ENCODE data around the gene EZR. TPM values are rescaled to one million over a fixed set of nuclear protein-coding genes. Genes with fewer than 3 reads are reported as not detected.

The EZR gene
- total and polyA plus RNA-seq, 2 of the 13 experiments (the other 11 are each of a cell fraction or from before 2014, with no cell fraction given) = 34.7 to 60.3 TPM

DNA sequence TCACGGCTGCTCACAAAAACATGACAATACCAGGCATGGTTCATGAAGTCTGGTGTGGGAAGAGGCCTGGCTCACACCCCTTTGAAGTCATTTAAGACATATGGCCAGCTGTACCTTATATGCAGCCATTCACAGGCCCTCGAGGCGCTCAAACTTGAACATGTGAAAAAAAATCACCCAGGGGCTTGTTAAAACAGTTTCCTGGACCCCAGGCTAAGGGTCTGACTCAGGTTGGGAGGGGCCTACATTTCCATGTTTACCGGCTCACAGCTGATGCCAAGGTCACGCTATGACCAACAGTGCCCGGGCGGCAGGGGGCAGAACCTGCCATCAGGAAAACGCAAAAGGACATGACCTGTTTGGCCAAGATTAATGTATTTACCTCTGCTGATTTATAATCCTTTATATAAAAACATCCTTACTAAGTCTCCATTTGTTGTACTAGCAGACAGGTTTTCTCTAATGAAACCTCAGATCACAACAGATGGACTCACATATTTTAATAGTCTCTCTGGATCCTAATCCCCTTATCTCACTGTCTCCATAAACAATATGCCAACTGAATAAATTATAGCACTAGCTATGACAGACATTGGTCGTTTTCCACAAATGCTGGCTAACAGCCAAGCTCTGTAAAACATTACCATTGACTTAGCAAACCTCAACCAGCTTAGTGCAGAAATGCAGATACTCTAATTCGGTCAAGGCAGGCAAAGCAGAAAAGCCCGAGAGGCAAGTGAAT is 19.9 kb downstream of the EZR start (continued):
- TF ChIP-seq FOXJ3 (CRISPR knock-in tag; IDR thresholded peaks at IDR 0.05; ENCODE audit: borderline replicate concordance) (no peak), ZNF766 (CRISPR knock-in tag; IDR thresholded peaks at IDR 0.05; ENCODE audit: borderline replicate concordance) (no peak), RXRB (CRISPR knock-in tag; IDR thresholded peaks at IDR 0.05; ENCODE audit: borderline replicate concordance) (peak; percentile 55; the same call in 1 of the 2 replicates), XBP1 (CRISPR knock-in tag; IDR thresholded peaks at IDR 0.05) (no peak), ZFP36 (IDR thresholded peaks at IDR 0.05; ENCODE audit: borderline replicate concordance, low read depth, low read length, partially characterized antibody) (no peak), ZNF749 (CRISPR knock-in tag; IDR thresholded peaks at IDR 0.05; ENCODE audit: borderline replicate concordance) (no peak), NRL (CRISPR knock-in tag; IDR thresholded peaks at IDR 0.05; ENCODE audit: borderline replicate concordance) (no peak), WIZ (CRISPR knock-in tag; IDR thresholded peaks at IDR 0.05) (no peak), ZNF782 (CRISPR knock-in tag; IDR thresholded peaks at IDR 0.05; ENCODE audit: borderline replicate concordance) (no peak), HMG20B (CRISPR knock-in tag; conservative IDR thresholded peaks at IDR 0.05) (no peak), FOXA1 (IDR thresholded peaks at IDR 0.05) (no peak), FOXA1 (CRISPR knock-in tag; IDR thresholded peaks at IDR 0.05) (peak; percentile 93), ZNF562 (CRISPR knock-in tag; IDR thresholded peaks at IDR 0.05; ENCODE audit: borderline replicate concordance) (no peak), ZNF563 (CRISPR knock-in tag; IDR thresholded peaks at IDR 0.05) (no peak), ZKSCAN1 (IDR thresholded peaks at IDR 0.05; ENCODE audit: low read length) (no peak), PRMT3 (CRISPR knock-in tag; IDR thresholded peaks at IDR 0.05; ENCODE audit: borderline replicate concordance, low read depth) (no peak), HMGA1 (CRISPR knock-in tag; conservative IDR thresholded peaks at IDR 0.05) (no peak), HOXA9 (CRISPR knock-in tag; IDR thresholded peaks at IDR 0.05; ENCODE audit: borderline replicate concordance) (no peak)
- TF ChIP-seq, protein P1, sequence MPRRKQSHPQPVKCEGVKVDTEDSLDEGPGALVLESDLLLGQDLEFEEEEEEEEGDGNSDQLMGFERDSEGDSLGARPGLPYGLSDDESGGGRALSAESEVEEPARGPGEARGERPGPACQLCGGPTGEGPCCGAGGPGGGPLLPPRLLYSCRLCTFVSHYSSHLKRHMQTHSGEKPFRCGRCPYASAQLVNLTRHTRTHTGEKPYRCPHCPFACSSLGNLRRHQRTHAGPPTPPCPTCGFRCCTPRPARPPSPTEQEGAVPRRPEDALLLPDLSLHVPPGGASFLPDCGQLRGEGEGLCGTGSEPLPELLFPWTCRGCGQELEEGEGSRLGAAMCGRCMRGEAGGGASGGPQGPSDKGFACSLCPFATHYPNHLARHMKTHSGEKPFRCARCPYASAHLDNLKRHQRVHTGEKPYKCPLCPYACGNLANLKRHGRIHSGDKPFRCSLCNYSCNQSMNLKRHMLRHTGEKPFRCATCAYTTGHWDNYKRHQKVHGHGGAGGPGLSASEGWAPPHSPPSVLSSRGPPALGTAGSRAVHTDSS (CRISPR knock-in tag; conservative IDR thresholded peaks at IDR 0.05) = no peak
- TF ChIP-seq, protein P2, sequence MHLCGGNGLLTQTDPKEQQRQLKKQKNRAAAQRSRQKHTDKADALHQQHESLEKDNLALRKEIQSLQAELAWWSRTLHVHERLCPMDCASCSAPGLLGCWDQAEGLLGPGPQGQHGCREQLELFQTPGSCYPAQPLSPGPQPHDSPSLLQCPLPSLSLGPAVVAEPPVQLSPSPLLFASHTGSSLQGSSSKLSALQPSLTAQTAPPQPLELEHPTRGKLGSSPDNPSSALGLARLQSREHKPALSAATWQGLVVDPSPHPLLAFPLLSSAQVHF (CRISPR knock-in tag; IDR thresholded peaks at IDR 0.05) = no peak
- TF ChIP-seq, protein P3, sequence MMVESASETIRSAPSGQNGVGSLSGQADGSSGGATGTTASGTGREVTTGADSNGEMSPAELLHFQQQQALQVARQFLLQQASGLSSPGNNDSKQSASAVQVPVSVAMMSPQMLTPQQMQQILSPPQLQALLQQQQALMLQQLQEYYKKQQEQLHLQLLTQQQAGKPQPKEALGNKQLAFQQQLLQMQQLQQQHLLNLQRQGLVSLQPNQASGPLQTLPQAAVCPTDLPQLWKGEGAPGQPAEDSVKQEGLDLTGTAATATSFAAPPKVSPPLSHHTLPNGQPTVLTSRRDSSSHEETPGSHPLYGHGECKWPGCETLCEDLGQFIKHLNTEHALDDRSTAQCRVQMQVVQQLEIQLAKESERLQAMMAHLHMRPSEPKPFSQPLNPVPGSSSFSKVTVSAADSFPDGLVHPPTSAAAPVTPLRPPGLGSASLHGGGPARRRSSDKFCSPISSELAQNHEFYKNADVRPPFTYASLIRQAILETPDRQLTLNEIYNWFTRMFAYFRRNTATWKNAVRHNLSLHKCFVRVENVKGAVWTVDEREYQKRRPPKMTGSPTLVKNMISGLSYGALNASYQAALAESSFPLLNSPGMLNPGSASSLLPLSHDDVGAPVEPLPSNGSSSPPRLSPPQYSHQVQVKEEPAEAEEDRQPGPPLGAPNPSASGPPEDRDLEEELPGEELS (CRISPR knock-in tag; IDR thresholded peaks at IDR 0.05) = peak; percentile 65
- TF ChIP-seq, protein P4, sequence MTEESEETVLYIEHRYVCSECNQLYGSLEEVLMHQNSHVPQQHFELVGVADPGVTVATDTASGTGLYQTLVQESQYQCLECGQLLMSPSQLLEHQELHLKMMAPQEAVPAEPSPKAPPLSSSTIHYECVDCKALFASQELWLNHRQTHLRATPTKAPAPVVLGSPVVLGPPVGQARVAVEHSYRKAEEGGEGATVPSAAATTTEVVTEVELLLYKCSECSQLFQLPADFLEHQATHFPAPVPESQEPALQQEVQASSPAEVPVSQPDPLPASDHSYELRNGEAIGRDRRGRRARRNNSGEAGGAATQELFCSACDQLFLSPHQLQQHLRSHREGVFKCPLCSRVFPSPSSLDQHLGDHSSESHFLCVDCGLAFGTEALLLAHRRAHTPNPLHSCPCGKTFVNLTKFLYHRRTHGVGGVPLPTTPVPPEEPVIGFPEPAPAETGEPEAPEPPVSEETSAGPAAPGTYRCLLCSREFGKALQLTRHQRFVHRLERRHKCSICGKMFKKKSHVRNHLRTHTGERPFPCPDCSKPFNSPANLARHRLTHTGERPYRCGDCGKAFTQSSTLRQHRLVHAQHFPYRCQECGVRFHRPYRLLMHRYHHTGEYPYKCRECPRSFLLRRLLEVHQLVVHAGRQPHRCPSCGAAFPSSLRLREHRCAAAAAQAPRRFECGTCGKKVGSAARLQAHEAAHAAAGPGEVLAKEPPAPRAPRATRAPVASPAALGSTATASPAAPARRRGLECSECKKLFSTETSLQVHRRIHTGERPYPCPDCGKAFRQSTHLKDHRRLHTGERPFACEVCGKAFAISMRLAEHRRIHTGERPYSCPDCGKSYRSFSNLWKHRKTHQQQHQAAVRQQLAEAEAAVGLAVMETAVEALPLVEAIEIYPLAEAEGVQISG (CRISPR knock-in tag; IDR thresholded peaks at IDR 0.05) = no peak
